G401.6 (cell line): Measurements from ENCODE around the gene MEPCE.
A peak's percentile ranks its signal among the peaks of the same experiment; 100 is the strongest.
"Not testable (repeated sequence)": the region's sequence is repeated elsewhere in the genome, so short reads cannot be mapped to it uniquely, and the experiment has no call there.

Source experiments
- FAIRE-seq: peaks from 2 replicates; lab custom pipeline; 2012; peaks lifted over from hg19 to GRCh38; lab: Jason Lieb, UNC

Gene MEPCE, protein sequence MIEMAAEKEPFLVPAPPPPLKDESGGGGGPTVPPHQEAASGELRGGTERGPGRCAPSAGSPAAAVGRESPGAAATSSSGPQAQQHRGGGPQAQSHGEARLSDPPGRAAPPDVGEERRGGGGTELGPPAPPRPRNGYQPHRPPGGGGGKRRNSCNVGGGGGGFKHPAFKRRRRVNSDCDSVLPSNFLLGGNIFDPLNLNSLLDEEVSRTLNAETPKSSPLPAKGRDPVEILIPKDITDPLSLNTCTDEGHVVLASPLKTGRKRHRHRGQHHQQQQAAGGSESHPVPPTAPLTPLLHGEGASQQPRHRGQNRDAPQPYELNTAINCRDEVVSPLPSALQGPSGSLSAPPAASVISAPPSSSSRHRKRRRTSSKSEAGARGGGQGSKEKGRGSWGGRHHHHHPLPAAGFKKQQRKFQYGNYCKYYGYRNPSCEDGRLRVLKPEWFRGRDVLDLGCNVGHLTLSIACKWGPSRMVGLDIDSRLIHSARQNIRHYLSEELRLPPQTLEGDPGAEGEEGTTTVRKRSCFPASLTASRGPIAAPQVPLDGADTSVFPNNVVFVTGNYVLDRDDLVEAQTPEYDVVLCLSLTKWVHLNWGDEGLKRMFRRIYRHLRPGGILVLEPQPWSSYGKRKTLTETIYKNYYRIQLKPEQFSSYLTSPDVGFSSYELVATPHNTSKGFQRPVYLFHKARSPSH

DNA sequence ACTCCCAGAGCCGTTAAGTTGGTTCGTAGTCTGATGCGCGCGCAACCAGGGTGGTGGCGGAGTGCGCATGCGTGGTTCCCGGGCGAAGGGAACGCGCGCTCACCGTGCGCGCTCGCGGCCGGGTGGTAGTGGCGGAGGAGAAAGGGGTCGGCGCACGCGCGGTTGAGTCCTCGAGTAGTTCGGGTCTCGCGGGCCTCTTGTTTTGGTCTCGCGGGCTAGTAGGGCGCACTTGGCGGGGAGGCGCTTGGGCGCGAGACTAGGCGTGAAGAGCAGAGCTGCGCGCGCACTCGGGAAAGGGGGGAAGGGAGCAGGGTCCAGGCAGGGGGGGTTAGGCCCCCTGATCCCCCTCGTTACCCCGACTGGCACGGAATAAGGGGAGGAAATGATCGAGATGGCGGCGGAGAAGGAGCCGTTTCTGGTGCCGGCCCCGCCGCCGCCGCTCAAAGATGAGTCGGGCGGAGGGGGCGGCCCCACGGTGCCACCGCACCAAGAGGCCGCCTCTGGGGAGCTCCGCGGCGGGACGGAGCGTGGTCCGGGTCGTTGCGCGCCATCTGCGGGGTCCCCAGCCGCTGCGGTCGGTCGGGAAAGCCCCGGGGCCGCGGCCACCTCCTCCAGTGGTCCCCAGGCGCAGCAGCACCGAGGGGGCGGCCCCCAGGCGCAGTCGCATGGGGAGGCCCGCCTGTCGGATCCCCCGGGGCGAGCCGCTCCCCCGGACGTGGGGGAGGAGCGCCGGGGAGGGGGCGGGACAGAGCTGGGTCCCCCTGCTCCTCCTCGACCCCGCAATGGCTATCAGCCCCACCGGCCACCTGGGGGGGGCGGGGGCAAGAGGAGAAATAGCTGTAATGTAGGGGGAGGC lies at the start of gene MEPCE:
MEPCE (plus strand) TSS at position 195 of the 856 bp plus-strand sequence; CDS start at position 383, 188 bp downstream.
- no peak for FAIRE-seq

DNA sequence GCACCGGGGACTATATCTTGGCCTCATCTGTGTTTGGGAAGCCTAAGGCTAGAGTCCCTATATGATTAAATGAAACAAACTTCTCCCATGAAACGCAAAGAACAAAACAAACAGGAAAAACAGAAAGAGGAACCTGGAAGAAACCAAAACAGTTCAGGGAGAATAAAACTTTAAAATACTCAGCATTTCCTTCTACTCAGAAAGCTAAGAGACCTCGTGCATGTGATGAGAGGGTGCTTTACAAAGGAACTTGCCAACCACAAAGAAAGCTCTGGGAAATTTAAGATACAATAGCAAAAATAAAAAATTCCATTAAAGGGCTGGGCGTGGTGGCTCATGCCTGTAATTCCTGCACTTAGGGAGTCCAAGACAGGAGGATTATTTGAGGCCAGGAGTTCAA lies 49.4 kb upstream of the MEPCE start:
- no peak for FAIRE-seq

DNA sequence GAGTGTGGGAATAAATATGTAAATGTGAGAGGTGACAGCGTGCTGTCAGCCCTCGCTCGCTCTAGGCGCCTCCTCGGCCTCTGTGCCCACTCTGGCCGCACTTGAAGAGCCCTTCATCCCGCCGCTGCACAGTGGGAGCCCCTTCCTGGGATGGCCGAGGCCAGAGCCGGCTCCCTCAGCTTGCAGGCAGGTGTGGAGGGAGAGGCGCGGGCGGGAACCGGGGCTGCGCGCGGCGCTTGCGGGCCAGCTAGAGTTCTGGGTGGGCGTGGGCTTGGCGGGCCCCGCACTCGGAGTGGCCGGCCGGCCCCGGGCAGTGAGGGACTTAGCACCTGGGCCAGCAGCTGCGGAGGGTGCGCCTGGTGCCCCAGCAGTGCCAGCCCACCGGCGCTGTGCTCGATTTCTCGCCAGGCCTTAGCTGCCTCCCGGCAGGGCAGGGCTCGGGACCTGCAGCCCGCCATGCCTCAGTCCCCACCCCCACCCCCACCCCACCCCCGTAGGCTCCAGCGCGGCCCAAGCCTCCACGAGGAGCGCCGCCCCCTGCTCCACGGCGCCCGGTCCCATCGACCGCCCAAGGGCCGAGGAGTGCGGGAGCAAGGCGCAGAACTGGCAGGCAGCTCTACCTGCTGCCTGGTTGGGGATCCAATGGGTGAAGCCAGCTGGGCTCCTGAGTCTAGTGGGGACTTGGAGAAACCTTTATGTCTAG lies 47.9 kb upstream of the MEPCE start:
- not testable (repeated sequence) for FAIRE-seq

DNA sequence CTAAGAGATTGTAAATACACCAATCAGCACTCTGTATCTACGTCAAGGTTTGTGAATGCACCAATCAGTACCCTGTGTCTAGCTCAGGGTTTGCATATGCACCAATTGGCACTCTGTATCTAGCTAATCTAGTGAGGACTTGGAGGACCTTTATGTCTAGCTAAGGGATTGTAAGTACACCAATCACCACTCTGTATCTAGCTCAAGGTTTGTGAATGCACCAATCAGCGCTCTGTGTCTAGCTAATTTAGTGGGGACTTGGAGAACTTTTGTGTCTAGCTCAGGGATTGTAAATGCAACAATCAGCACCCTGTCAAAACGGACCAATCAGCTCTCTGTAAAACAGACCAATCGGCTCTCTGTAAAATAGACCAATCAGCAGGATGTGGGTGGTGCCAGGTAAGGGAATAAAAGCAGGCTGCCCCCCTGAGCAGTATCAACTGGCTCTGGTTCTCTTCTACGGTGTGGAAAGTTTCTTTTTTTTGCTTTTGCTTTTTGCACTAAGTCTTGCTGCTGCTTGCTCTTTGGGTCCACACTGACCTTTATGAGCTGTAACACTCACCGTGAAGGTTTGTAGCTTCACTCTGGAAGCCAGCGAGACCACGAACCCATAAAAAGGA lies 47.3 kb upstream of the MEPCE start:
- FAIRE-seq: not testable (repeated sequence)

DNA sequence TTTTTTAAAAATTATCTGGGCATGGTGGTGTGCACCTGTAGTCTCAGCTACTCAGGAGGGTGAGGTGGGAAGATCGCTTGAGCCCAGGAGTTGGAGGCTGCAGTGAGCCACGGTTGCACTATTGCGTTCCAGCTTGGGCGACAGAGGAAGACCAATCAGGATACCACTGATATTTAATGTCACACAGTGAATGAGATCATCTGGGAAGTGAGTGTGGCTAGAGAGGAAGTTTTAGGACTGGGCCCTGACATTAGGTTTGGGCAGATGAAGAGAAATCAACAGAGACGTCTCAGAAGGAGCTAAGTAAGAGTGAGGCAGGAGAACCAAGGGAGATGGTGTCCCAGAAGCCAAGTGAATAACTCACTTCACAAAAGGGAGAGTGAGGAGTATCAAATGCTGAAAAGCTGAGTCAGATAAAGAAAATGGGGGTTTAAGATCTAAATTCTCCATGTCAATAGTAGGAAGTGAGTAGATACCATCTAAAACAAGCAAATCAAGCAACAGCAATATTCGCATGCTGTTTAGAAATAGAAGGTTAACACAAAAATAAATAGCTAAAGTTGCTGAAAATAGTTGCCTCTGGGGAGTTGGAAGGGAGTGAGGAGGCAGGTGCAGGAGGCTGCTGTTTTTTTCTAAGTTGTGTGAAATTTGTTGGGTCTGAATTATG lies 44.9 kb upstream of the MEPCE start:
- no peak for FAIRE-seq

DNA sequence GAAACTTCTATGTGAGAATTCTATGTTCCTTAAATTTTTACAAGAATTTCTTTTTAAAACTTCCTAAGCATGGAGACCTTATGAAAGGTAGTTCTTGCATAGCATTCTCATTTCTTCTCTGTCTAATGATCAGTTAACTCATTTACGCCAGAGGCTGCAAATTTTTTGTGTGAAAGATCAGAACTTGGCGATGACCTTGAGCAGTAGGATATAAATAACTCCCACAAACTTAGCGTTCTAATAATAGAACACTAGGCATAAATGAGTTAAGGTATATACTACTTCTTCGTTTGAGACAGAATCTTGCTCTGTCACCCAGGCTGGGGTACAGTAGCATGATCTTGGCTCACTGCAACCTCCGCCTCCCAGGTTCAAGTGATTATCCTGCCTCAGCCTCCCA lies 42.7 kb upstream of the MEPCE start:
- no peak for FAIRE-seq

DNA sequence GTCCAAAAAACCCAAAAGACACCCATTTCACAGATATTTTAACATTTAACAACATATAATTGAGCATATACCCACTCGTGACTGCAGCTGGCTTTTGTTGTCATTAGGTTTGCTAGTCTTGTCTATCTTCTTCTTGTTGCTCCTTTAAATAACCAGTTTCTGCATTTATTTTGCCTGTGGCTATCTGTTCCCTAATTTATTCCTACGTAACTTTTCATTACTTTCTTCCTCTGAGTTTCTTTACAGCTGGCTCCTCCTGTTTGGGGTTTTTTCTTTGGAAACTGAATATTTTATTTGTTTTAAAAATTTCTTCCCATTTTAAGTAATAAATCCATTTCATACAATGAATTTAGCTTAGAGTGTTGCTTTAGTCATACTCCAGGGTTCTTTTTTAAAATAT lies 41.9 kb upstream of the MEPCE start:
- FAIRE-seq: peak; percentile 39

DNA sequence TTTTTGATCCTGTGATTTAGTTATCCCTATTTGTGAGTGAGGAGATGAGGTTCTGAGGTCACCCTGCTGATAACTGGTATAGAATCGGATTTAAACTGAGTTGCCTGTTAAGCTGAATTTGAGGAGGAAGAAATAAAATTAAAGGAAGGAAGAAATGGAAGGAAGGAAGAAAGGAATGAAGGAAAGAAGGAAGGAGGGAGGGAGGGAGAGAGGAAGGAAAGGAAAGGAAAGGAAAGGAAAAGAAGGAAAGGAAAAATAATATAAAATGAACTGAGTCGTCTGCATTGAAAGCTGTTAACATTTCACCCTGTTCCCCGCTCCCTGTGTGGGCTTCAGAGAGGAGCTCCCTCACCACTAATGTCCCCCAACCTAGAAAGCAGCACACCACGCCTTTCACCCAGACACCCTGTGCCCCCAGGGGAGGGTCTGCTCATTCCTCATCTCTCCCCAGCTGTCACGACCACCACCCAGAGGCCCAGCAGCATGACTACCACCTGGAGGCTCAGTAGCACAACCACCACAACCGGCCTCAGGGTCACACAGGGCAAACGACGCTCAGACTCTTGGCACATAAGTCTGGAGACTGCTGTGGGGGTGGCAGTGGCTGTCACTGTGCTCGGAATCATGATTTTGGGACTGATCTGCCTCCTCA lies 40.1 kb upstream of the MEPCE start:
- FAIRE-seq: no peak

DNA sequence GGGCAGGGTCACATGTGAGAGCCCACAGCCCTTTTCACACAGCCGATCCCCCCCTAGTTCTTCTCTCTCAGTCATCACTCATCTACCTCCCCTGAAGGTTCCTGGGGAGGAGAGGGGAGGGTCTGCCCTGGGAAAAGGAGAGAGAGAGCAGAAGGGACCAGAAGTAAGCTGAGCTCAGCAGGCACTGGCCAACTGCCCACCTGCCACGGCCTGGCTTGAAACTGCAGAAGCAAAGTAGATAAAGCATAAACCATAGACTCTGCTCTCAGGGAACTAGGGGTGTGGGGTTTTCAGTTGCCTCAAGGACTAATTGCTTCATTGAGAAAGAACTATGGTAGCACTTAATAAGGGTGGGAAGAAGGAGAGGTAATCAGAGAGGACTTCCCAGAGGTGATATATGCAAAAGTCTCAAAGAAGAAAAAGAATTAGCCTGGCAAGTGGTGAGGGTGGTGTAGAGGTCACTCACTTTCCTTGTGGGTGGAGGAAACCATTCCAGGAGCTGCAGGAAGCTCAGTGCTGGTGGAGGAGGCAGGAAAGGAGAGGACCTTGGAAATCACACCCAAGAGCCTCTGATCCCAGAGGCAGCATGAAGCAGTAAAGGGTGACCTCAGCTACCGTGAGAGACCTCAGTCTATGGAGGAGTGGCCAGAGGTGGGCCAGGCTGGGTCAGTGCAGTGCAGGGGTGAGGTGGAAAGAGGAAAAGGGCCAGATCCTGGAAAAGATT lies 39.2 kb upstream of the MEPCE start:
- no peak for FAIRE-seq

DNA sequence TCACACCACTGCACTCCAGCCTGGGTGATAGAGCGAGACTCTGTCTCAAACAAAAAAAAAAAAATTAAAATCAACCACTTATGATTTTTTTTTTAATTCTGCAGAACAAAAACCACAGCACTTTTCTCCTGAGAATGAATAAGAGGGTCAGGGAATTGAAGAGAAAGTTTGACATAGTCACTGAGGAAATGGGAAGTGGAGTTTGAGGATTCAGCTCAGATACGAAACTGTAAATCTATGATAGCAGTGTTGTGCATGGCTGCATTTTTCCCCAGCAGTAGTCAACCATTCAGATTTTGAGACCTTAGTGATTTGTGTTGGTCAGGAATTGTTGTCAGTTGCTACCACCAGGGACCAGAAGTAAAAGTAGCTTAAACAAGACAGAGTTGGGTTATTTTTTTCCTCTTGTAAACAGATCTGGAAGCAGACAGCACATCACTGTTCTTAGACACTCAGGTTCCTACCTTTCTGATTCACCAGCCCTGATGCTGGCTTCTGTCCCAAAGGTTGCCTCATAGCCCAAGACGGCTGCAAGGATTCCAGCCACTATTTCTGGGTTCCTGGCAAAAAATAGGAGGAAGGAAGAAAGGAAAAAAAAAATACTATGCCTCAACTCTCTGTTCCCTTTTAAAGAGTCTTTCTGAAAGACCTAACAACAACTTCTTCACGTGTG lies 36.3 kb upstream of the MEPCE start:
- no peak for FAIRE-seq

DNA sequence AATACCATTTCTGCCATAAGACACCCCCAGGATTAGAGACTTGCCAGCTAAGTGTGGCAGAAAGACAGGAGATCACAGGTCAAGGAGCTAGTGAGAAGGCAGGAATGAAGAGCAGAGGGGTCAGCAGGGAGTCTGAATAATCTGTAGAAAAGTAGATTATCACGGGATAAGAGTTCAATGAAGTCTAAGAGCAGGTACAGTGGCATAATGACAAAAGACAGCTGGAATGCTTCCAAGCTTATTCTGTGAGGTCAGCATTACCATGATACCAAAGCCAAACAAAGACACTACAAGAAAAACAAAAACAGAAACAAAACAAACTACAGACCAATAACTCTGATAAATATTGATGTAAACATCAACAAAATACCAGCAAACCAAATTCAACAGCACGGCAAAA lies 35.6 kb upstream of the MEPCE start:
- no peak for FAIRE-seq

DNA sequence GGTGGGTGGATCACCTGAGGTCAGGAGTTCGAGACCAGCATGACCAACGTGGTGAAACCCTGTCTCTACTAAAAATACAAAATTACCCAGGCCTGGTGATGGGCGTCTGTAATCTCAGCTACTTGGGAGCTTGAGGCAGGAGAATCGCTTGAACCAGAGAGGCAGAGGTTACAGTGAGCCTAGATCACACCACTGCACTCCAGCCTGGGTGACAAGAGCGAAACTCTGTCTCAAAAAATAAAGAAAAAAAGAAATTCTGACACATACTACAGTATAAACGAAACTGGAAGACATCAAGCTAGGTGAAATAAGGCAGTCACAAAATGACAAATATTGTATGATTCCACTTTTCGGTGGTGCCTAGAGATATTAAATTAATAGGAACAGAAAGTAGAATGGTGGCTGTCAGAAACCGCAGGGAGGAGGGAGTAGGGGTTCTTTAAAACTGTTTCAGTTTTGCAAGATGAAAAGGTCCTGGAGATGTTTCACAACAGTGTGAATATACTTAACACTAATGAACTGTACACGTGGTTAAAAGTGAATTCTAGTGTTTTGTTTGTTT lies 33.1 kb upstream of the MEPCE start:
- FAIRE-seq: no peak

DNA sequence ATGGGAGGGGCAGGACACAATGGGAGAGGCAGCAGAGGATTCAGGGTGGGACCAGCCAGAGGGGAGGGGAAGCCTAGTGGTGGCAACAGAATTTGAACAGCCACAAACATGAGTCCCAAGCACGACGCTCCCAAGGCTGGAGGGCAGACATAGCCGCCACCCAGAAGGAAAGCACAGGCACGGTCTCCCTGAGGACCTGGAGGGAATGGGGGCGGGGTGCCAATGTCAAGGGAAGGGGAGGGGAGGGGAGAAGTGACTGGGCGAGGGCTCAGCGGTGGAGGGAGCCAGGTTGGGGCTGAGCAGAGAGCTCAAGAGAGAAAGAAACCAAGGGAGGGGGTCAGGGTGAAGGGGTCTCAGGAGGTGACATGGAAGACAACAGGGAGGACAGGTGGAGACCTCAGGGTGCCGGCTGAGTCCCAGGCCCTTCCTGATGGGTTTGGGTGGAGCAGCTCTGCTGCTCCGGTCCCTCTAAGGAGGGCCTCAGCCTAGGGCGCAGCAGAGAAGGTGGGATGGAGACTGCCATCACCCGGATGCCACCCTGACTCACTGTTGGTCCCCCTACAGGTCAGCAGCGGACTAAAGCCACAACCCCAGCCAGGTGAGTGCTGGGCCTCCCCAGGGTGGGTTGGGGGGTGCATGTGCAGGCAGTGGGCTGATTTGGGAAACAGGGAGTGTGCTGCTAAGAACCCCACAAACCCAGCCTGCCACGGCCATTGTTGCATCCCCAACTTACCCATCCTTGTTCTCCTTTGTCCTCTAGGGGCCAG lies 32.1 kb upstream of the MEPCE start:
- FAIRE-seq: no peak

DNA sequence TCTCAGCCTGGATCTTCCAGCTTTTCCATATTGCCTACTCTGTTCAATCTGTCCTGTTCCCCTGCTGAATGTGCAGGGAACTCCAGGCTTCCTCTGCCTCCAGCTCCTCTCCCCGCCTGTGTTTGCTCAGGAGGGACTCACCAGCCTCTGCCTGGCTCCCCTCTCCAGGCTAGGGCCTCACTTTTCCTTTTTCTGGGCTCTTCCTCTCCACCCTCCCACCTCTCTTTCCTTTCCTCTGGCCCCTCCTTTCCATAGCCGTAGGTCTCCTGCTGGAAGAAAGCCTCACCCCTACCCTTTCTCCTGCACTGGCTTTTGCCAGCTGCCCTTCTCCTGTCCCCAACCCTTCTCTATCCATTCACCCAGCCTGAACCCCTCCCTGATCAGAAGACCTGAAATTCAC lies 31.4 kb upstream of the MEPCE start:
- FAIRE-seq: no peak

DNA sequence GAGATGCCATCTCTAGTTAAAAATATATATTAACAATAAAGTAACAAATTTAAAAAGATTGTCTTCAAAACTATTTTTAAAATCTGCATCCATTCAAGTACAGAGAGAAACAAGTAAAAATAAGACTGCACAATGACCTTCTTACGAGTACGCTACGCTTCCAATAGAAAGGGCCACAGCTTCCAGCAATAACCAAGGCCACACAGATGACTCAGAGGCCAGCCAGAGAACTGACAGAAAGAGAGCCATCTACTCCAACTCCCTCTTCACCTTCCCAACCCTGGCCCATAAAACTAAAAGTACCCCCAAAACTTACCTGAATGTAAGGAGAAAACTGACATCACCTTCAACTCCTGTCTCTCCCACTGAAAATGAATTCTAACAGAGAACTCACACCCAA lies 29.6 kb upstream of the MEPCE start:
- FAIRE-seq: no peak

DNA sequence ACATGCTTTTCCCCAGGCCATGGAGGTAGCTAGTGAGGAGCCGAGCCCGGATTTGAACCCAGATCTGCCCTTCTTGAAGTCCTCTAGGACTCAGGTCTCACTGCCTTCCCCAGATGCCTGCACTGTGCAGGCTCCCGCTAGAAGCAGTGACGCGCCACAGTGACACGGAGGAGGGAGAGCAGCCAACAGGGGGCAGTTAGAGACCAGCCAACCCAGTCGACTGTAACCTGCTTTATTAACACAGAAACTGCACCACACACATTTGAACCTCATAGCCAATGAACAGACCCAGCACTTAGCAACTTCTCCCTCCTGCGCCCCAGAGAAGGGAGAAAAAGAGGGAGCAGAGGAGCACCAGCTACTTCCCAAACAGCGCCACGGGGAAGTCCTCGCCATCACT lies 29.0 kb upstream of the MEPCE start:
- FAIRE-seq: no peak

DNA sequence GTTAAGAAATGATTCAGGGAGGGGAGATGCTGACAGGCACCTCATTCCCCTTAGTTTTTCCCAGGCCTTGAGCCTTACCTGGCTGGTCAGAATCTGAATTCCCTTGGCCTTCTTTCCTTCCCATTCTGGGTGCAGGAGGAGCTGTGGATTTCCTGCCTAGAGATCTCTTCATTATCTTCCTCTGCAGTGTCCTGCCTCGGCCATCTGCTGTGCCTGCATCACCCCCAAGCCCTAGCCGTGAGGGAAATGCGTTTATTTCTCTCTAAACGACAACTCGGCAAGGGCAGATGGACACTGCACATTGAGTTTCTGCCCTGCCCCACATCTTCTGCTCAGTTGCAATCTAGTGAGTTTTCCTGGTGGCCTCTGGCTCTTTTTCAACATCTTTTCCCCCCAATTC lies 27.8 kb upstream of the MEPCE start:
- no peak for FAIRE-seq

DNA sequence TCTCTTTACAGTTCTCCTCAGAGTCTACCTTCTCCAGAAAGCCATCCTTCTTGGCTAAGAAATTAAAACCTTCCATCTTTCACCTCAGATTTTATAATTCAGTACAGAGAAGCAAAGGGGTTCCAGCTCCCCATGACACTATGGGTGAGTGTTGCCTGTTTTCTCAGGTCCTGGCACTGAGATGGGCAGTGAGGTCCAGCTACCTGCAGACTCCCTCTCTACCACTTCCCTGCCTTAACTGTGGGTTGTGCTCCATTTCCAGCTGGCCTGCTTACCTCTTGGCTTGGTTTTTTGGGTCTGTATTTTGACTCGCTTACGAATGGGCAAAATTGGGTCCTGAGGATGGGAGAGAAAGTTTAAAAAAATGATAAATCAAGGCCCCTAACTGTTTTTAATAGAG lies 27.4 kb upstream of the MEPCE start:
- no peak for FAIRE-seq
